ENCODE results near the gene NR1I2.

Gene NR1I2

DNA sequence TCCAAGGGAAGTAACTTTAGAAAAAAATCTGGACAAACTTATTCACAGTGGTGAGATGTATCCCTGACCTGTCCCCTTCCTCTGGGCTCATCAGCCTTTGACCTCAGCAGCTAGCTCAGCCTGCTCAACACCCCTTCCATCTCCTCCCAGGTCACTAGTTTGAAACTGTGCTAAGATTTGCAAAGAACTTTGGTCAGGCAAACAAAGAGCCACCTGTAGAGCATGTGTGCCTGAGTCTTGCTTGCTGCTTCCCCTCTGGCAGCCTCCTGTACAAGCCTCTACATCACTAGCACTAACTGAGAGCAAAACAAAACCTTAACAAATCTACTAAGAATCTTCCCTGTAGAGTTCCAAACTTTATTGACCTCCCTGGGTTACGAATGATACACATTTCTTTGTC is 43.9 kb downstream of the NR1I2 start:
- DNase-seq, result no peak

DNA sequence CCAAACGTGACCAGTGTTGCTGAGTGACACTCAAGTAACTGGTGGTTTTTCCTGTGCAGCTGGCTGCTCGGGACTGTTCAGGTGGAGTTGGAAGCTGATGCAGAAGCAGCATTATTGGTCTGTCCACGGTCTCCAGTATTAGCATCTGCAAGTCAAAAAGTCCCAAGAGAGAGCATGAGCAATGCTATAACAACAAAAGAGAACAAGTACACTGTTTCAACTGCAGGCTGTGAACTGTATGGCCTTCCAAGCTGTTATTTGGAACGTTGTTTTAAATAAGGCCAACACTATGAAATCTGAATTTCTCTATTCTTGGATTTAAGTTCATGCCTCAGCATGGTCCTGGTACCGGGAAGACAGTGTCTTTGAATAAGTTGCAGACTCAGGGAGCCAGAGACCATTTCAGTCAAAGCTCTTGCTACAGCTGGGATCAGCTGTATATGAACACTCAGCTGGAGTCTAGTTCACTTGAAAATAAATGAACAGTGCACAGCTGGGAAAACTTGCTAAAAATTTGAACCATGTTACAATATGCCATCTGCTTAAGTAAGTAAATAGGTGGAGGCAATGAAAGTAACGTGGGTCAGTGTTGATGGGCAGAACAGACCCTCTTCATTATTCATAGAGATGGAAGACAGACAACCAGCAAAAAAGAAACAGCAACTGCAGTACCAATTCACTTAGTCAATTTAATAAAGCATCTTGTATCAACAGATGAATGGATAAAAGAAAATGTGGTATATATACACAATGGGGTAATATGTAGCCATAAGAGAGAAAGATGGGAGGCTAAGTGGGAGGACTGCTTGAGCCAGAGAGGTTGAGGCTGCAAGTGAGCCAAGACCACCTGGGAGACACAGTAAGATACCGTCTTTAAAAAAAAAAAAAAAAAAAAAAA is 45.1 kb downstream of the NR1I2 start:
- no peak for DNase-seq

DNA sequence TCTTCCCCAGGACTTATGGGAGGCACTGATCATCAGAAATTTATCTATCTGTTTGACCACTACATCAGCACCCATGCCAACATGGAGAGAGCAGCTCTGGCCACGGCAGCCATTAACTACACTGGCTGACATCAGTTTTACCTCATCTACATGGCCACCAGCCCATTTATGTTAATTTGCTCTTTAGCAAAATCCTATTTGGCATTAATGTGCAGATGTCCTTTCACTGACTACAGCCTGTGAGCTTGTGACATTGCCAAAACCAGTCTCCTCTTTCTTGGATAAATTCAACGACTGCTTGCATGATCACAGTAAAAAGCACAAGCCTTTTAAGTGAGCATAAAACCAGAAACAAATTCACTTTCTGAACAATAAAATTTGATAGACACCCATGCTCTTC is 47.5 kb downstream of the NR1I2 start:
- no peak for DNase-seq

DNA sequence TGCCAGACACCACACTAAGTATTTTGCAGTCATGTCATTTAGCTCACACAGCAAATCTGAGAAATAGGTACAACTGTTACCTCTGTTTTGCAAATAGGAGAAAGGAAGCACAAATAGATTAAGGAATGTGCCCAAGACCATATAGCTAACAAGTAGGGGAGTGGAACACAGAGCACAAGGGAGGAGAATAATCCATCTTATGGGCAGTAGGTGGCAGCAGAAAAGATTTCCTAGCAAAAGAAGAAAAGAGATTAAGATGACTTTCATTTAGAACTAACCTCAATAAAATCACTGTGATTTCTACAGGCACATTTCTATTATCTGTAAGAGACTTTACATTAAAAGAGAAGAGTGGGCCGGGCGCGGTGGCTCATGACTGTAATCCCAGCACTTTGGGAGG is 49.1 kb downstream of the NR1I2 start:
- DNase-seq, result no peak

DNA sequence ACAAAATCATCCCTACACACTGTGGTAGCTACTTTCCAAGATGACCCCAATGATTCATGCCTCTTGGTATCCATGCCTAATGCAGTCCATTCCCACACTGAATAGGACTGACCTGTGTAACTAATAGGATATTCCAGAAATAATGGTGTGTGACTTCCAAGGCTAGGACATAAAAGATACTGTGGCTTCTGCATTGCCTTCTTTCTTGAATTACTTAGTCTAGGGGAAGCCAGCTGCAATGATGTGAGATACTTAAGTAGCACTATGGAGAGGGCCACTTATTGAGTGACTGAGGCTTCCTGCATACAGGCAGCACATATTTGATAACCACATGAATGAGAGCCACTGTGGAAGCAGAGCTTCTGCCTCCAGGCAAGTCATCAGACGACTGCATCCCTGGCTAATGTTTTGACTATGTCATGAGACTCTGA is 50.1 kb downstream of the NR1I2 start:
- DNase-seq, result no peak

DNA sequence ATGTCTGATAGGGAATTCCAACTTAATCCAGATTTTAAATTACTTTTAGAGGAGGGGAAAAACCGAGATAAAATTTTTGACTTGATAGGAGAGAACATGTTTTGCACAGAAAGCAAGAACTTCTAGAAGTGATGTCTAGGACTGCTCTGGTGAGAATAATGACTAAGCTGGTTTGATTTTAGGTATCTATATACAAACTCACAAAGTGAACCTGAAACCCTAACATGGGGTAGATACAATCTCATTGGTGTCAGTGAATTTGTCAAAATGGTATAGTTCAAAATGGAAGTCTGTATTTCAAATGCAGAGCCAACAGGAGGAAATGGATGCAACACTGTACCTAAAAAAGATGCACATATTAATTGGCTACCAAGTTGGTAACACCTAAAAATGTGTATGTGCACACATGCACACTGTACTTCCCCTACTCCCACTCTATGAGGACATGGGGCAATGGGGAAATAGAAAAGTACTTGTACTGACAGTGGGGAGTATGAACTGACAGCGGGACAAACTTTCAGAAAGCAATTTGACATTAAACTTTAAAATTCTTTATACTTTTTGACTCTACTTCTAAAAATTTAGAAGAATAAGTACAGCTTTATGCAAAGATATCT is 53.0 kb downstream of the NR1I2 start:
- no peak for DNase-seq

DNA sequence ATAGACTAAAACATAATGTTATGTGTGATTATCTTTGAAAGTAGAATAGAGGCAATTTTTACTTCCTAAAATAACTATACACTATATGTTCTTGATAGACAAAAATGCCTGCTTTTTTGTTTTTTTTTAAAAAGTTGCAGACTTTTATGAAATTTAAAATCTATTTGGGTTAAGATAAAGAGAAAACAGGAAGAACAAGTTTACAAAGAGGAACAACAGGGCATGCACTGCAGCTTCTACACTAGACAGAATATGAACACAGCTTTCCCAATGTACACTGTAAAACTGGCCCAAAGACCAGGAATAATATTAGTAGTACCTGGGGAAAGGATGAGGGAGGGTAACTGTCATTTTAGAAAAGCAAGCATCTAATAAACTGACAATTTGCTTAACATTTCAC is 53.7 kb downstream of the NR1I2 start:
- no peak for DNase-seq

DNA sequence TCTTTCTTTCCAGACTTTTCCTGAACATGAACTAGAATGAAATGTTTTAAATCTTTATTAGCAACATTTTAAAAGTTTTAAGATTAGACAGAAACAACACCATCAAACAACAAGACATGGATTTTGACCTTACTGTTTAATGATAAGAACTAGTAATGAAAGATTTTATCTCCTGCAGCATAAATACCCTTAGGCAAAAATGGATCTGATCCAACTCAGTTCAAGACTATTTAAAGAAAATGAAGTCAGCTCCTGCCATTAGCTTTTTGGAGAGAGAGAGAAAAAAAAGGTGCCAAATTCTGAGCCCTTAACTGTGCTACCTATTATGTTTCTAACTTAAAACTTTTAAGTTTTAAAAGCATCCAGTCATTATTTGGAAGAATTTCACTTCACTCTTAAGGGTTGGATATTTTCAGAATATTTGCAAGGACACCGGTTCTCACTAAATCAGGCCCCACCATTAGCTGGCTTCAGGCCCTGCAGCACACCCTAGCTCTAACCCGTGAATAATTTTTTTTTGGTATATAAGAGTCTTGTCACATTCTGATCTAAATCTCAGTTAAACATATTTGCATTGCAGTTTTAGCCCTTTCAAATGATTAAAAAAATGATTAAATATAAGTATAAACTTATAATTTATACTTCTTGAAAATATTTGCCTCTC is 60.0 kb downstream of the NR1I2 start:
- no peak for DNase-seq

DNA sequence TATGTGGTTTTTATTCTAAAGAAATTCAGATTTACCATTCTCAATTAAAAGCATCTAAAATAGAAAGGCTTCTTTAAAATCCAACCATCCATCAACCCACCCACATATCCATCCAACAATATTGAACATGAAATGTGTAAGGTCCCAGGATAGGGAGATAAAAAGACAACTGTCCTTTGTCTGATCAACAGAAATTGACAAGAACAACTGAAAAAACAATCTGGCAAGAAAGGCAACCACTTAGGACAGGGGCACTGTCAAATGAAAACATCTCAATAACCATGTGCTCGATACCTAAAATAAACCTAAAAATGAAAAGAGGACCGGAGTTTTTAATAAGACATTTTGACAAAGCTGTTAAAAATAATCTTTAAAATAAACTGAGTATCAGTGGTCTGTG is 67.2 kb downstream of the NR1I2 start:
- DNase-seq, result no peak

DNA sequence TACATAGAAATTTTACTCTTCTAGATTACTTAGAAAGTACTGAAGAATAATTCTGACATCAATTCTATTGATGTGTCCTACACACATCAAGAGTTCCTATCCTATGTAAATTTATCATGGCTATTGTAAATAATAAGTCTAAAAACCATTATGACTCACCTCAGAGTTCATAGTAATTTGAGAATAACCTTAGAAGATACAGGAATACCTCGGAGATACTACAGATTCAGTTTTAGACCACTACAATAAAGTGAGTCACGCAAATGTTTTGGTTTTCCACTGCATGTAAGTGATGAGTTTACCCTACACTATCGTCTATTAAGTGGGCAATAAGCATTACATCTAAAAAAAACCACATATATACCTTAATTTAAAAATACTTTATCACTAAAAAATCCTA is 74.8 kb downstream of the NR1I2 start:
- DNase-seq, result no peak

DNA sequence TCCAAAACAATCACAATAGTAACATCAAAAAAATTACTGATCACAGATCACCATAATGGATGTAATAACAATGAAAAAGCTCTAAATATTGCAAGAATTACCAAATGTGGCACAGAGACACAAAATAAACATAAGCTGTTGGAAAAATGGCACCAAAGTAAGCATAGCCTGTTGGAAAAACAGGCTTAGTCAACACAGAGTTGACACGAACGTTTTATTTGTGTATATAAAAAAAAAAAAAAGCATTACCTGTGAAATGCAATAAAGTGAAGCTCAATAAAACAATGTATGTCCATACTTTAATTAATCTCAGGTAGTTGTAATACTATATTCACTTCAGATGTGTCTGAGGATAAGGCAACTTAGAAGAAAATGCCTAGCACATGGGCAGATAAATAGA is 77.1 kb downstream of the NR1I2 start:
- no peak for DNase-seq

DNA sequence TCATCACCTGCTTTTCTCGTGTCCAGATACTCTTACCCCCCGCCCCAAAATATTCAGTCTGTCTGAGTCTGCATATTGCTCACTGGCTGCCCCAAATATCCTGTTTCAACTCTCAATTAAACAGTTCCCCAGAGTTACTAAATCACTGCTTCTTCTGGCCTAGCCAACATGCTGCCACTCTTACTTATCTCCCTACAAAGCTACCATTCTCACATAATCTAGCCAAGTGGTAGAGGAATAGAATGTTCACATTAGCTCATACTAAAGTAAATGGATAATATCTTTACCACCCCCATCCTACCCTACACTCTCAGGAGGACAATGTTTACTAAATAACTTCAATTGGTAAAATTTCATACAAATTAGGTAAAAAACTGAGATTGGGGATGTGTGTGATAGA is 77.8 kb downstream of the NR1I2 start:
- DNase-seq, result no peak

DNA sequence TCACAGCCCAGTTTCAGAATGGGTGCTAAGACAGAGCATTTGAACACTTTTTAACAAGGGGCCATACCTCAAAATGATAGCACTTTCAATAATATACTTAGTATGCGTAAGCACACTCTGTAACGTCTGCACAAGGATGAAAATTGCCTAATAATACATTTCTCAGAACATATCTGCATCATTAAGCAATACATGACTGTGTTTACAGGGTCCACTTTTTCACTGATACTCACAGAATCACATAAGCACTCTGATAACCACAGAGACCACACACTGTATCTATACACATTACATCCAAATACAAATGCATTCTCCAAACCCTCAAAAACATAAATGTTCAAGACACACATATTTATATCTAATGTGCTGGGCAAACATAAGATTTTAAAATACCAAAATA is 79.8 kb downstream of the NR1I2 start:
- no peak for DNase-seq

DNA sequence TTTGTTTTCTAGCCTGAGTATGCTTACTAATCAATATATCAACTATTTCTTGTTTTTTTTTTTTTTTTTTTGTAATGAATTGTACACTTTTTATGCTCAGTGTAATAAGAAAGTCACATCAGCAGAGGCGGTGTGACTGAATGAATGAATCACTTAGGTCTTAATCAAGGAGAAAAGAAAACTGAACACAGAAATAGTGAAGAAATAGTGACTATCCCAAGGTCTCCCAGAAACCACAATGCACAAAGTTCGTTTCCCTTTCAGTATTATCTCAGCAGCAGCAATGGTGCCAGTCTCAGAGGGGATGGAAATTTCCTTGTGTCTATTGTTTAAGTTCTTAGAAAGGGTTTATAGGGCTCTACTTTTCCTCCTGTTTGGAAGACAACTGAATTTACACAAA is 80.7 kb downstream of the NR1I2 start:
- no peak for DNase-seq

DNA sequence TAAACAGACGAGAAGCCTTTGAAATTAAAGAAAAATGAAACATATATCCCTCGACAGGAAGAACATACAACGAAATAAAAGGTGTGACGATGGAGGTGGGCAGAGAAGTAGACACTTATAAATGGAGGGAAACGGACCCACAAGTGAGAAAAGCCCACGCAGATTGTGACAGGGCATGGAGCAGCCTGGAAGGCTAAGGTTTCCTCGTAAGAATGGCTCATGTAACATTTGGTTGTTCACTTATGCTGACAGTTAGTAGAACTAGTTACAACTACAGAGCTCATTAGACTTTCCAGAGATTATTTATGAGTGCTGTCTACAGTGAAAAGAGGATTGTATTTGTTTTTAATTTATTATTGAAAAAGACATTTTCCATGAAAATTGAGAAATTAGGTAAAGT is 82.6 kb downstream of the NR1I2 start:
- no peak for DNase-seq
